Hematopoietic multipotent progenitor cell treated with erythropoietin and hydrocortisone succinate and interleukin-3 and kit ligand, for 15 days (in vitro differentiated cells): ENCODE results near the gene IFI27.
"Not testable (repeated sequence)": the region's sequence is repeated elsewhere in the genome, so short reads cannot be mapped to it uniquely, and the experiment has no call there.

Source experiments
- DNase-seq: peaks from one replicate; pipeline ENCODE4 v3.0.0-alpha.2; 2015; ENCODE audit warnings: low spot score

Gene IFI27

GRCh38 chr14:94156143-94156542, 45.6 kb downstream of the IFI27 start:
- not testable (repeated sequence) for DNase-seq

DNA sequence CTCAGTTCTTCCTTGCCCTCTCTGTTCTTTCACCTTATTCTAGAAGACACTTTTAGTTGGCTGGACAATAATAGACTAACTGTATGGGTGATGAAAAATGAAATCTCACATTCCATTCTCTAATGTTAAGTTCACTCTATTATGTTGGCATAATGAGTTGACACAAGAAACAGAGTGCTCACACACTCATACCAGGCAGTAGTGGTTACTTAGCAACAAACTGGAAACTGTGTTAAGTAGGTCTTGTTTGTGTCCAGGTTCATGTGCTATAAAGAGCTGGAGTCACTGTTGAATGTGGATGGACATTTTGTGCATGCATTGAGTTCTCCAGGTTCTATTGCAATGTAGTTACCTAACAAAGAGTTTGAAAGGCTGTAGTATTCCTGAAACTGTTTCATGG, 46.7 kb downstream of the IFI27 start:
- no peak for DNase-seq

DNA sequence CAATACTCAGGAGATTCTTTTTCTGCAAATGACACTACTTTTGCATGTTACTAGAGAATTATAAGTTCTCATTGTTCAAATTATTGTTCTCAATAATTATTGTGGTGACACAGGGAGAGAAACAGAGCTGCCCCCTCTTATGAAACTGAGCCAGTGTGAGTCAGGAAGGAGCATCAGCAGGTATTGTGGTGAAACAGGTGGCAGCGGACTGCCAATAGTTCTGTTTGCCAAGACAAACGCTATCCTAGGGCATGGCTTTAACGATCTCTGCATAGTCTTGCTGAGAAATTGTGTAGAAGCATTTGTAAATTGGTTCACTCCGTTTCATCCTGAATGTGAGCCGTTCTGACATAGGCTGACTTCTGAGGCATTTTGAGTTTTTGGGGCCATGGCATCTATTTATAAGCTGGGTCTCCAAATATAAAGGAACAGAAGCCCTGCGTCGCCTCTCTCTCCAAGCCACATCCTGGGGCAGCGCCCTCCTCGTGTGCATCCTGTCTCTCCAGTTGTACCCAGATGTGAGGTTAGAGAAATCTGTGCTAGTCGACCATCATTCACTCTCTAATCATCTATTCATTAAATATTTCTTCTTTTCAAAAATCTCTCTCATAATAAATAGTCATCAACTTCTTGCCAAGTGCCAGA, 47.8 kb downstream of the IFI27 start:
- no peak for DNase-seq

DNA sequence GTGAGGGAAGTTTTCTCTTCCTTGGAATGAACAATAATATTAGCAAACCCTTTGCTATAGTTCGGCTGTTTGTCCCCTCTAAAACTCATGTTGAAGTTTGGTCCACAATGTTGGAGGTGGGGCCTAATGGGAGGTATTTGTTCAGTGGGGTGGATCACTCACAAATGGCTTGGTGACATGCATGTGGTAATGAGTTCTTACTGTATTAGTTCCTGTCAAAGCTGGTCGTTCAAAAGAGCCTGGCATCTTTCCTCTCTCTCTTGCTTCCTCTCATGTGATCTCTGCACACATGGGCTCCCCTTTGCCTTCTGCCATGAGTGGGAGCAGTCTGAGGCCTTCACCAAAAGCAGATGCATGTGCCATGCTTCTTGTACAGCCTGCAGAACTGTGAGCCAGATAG, 50.5 kb downstream of the IFI27 start:
- DNase-seq: no peak

- DNase-seq: no peak
These were observed 51.4 kb downstream of the IFI27 start for GRCh38 chr14:94161981-94162380.

GRCh38 chr14:94162466-94162865, 51.9 kb downstream of the IFI27 start:
- no peak for DNase-seq

DNA sequence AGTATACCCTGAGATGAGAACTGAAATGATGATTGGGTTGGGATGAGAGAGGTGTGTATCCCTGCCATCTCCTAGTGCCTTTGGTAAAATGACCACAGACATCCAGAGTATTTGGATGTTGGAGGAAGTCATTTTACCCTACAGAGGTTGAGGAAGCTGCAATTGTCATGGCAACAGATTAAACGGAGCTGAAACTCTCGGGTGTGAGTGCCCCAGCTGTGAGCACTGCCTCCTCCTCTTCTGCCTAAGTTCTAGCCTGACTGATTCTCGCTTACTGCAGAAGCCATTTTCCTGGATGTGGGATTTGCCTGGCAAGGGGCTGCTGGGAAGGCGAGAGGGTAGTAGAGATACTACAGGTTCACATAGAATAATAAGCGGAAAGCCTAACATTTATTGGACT, 53.3 kb downstream of the IFI27 start:
- no peak for DNase-seq

- DNase-seq: no peak
These were observed 54.3 kb downstream of the IFI27 start for GRCh38 chr14:94164685-94165431.

DNA sequence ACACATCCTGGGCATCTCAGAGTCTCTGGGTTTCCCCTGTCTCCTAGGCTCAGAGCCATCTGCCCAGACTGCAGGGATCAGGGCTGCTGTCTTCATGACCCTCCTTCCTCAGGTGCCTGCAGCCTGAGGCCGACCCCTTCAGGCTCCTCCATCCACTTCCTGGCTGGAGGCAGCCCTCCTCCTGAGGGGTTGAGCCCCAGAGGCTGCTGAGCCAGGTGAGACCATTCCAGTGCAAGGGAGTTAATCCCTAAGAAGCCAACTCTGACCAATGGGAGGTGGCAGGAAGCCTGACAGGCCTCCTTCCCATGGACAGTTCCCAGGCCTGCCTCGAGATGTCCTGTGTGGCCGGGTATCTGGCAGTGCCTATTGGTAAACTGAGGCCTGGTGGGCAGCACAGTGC, 55.2 kb downstream of the IFI27 start:
- no peak for DNase-seq
